Astrocyte (in vitro differentiated cells and primary cell): Measurements from ENCODE around the gene RSRC2. TPM values are rescaled to one million over a fixed set of nuclear protein-coding genes. Genes with fewer than 3 reads are reported as not detected.
"Not testable (repeated sequence)": the region's sequence is repeated elsewhere in the genome, so short reads cannot be mapped to it uniquely, and the experiment has no call there.

Experiments used
- DNase-seq: peaks from one replicate; pipeline ENCODE4 v3.0.0-alpha.2; 2010; ENCODE audit warnings: low read depth
- FAIRE-seq: peaks from 2 replicates; lab custom pipeline; 2011; peaks lifted over from hg19 to GRCh38; lab: Jason Lieb, UNC
- H2AFZ ChIP-seq: 2 replicates; pipeline ENCODE4 v1.6.0; 2012; ENCODE audit warnings: low read depth, low read length, inconsistent platforms
- H3K27ac ChIP-seq: 2 replicates; pipeline ENCODE4 v1.5.1; 2011; ENCODE audit warnings: low read depth, low read length, inconsistent platforms
- H3K27me3 ChIP-seq: 2 replicates; pipeline ENCODE4 v1.6.0; 2011; ENCODE audit warnings: low read length, inconsistent platforms; ENCODE audit not compliant: insufficient read depth
- H3K36me3 ChIP-seq: 2 replicates; pipeline ENCODE4 v1.5.1; 2011; ENCODE audit warnings: low read length, inconsistent platforms; ENCODE audit not compliant: insufficient read depth
- H3K4me1 ChIP-seq: 2 replicates; pipeline ENCODE4 v1.5.1; 2011; ENCODE audit warnings: low read length, inconsistent platforms; ENCODE audit not compliant: insufficient read depth
- H3K4me2 ChIP-seq: 2 replicates; pipeline ENCODE4 v1.6.0; 2012; ENCODE audit warnings: low read length, inconsistent platforms
- H3K4me3 ChIP-seq: 2 replicates; pipeline ENCODE4 v1.5.1; 2011; ENCODE audit warnings: low read depth, mild to moderate bottlenecking, low read length, inconsistent platforms; ENCODE audit not compliant: insufficient read depth
- H3K79me2 ChIP-seq: 2 replicates; pipeline ENCODE4 v1.6.0; 2012; ENCODE audit warnings: mild to moderate bottlenecking, low read length, inconsistent platforms; ENCODE audit not compliant: insufficient read depth
- H3K9ac ChIP-seq: 2 replicates; pipeline ENCODE4 v1.6.0; 2012; ENCODE audit warnings: mild to moderate bottlenecking, low read length, inconsistent platforms
- H3K9me3 ChIP-seq: 2 replicates; pipeline ENCODE4 v1.5.1; 2012; ENCODE audit warnings: low read depth, mild to moderate bottlenecking, low read length, inconsistent platforms; ENCODE audit not compliant: insufficient read depth
- H4K20me1 ChIP-seq: 2 replicates; pipeline ENCODE4 v1.6.0; 2012; ENCODE audit warnings: low read length, inconsistent platforms; ENCODE audit not compliant: insufficient read depth
- H3K27ac Mint-ChIP-seq: one replicate; pipeline ENCODE4 v1.8.0; 2021; ENCODE audit warnings: mild to moderate bottlenecking, mixed read lengths; ENCODE audit not compliant: unreplicated experiment
- H3K27me3 Mint-ChIP-seq: one replicate; pipeline ENCODE4 v1.8.0; 2021; ENCODE audit warnings: low read depth, mixed read lengths; ENCODE audit not compliant: unreplicated experiment
- H3K36me3 Mint-ChIP-seq: one replicate; pipeline ENCODE4 v1.8.0; 2021; ENCODE audit warnings: low read depth, mixed read lengths; ENCODE audit not compliant: unreplicated experiment
- H3K4me1 Mint-ChIP-seq: one replicate; pipeline ENCODE4 v1.8.0; 2021; ENCODE audit warnings: low read depth, mixed read lengths; ENCODE audit not compliant: unreplicated experiment
- H3K4me3 Mint-ChIP-seq: one replicate; pipeline ENCODE4 v1.8.0; 2021; ENCODE audit warnings: mild to moderate bottlenecking, moderate library complexity, mixed read lengths; ENCODE audit not compliant: unreplicated experiment
- H3K9me3 Mint-ChIP-seq: one replicate; pipeline ENCODE4 v1.8.0; 2021; ENCODE audit warnings: mild to moderate bottlenecking, mixed read lengths; ENCODE audit not compliant: unreplicated experiment
- CTCF ChIP-seq: IDR thresholded peaks from 2 replicates; pipeline ENCODE4 v1.5.1; 2011; ENCODE audit warnings: low read depth, mild to moderate bottlenecking, inconsistent platforms, low read length, moderate library complexity; ENCODE audit not compliant: insufficient read depth
- EZH2 ChIP-seq: IDR thresholded peaks from 2 replicates; pipeline ENCODE4 v1.6.1; 2012; ENCODE audit warnings: mild to moderate bottlenecking, low read length, inconsistent platforms; ENCODE audit not compliant: insufficient read depth
- total RNA-seq: library from RNA; stranded (reverse); gene quantifications from 2 replicates; pipeline ENCODE4 v1.2.1, GENCODE V29; 2021

RSRC2 gene
- total RNA-seq, 1 donor from 2014 or later, result 56.3 TPM

GRCh38 chr12:122569288-122569687 lies 42.6 kb upstream of the RSRC2 start:
- H3K4me3 ChIP-seq, result no peak overlapping the region
- H4K20me1 ChIP-seq, result no peaks in the 10 kb centered on the region
- H3K9ac ChIP-seq, result no peak overlapping the region
- no peaks in the 10 kb centered on the region for H3K4me1 ChIP-seq
- Mint-ChIP-seq H3K36me3 (peaks cover 6% of the 10 kb centered on the region), H3K4me3 (no peak overlapping the region), H3K4me1 (no peaks in the 10 kb centered on the region), H3K27me3 (no peaks in the 10 kb centered on the region), H3K27ac (no peak overlapping the region), H3K9me3 (no peaks in the 10 kb centered on the region)
- peak; percentile 75 for FAIRE-seq
- H3K9me3 ChIP-seq, result no peaks in the 10 kb centered on the region
- peaks cover 5% of the 10 kb centered on the region for H3K36me3 ChIP-seq
- no peak overlapping the region for H3K27ac ChIP-seq
- no peaks in the 10 kb centered on the region for H3K79me2 ChIP-seq
- no peaks in the 10 kb centered on the region for H3K27me3 ChIP-seq
- no peak for DNase-seq
- no peak for TF ChIP-seq CTCF
- TF ChIP-seq EZH2, result no peak
- H2AFZ ChIP-seq, result no peak overlapping the region
- no peak overlapping the region for H3K4me2 ChIP-seq

- H2AFZ ChIP-seq, H3K4me3 Mint-ChIP-seq, DNase-seq, H3K36me3 Mint-ChIP-seq, H3K9me3 ChIP-seq, H3K27me3 Mint-ChIP-seq, H3K4me2 ChIP-seq, H3K4me1 Mint-ChIP-seq, H3K9me3 Mint-ChIP-seq, FAIRE-seq, H3K36me3 ChIP-seq, H3K27me3 ChIP-seq, H3K79me2 ChIP-seq, H3K27ac ChIP-seq, H4K20me1 ChIP-seq, H3K4me3 ChIP-seq, H3K9ac ChIP-seq, H3K27ac Mint-ChIP-seq, H3K4me1 ChIP-seq: not testable (repeated sequence)
These were observed 40.1 kb upstream of the RSRC2 start for GRCh38 chr12:122566816-122567215.

DNA sequence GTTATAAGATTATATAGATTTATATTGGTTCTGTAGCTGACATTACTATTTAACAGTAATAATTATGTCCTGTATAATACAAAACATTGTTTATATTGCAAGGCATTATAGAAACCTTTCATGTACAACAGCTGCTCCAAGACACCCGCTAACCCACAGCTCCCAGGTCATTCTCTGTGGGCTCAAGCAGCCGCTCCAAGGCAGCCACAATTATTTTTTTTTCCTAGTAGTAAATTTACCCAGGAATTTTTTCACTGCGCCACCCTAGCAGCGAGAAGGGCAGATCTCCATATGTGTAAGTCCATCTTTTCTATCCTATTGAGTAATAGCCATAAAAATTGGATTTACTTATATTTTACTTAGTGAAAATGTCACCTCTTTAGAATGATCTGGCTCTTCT lies 36.6 kb upstream of the RSRC2 start:
- H3K27ac ChIP-seq, result no peak overlapping the region
- H3K9ac ChIP-seq, result no peak overlapping the region
- no peak overlapping the region for H3K4me2 ChIP-seq
- H4K20me1 ChIP-seq, result no peaks in the 10 kb centered on the region
- H3K36me3 ChIP-seq, result peaks cover 2% of the 10 kb centered on the region
- no peaks in the 10 kb centered on the region for H3K9me3 ChIP-seq
- H3K79me2 ChIP-seq, result no peaks in the 10 kb centered on the region
- no peak overlapping the region for H3K4me3 ChIP-seq
- no peak for DNase-seq
- TF ChIP-seq EZH2, result no peak
- no peak for TF ChIP-seq CTCF
- Mint-ChIP-seq H3K4me3 (no peak overlapping the region), H3K27ac (no peak overlapping the region), H3K4me1 (no peaks in the 10 kb centered on the region), H3K27me3 (no peaks in the 10 kb centered on the region), H3K36me3 (peaks cover 2% of the 10 kb centered on the region), H3K9me3 (no peaks in the 10 kb centered on the region)
- H3K27me3 ChIP-seq, result no peaks in the 10 kb centered on the region
- H2AFZ ChIP-seq, result no peak overlapping the region
- no peak for FAIRE-seq
- no peaks in the 10 kb centered on the region for H3K4me1 ChIP-seq
